Activated T-cell treated with anti-CD3 and anti-CD28 coated beads, Interleukin-2, amount 50 U/mL, for 72 hours (primary cell): ENCODE data around the gene PKD1. TPM values are rescaled to one million over a fixed set of nuclear protein-coding genes. Genes with fewer than 3 reads are reported as not detected.

Experiments used
- ATAC-seq, 2 donors: fragments of 150-1000 bp; cut with Tn5 transposase; replicated peaks in 1 of 2; 2 replicates each; pipeline ENCODE4 v1.10.0; 2021; ENCODE audit warnings: moderate library complexity in 2 of 2, mild to moderate bottlenecking in 1 of 2
- DNase-seq, 2 donors: peaks; one replicate each; pipeline ENCODE4 v3.0.0; 2021 to 2022; ENCODE audit warnings: mixed read lengths in 1 of 2
- H3K27ac Mint-ChIP-seq: one replicate; pipeline ENCODE4 v1.8.0; 2022; ENCODE audit warnings: mild to moderate bottlenecking, moderate library complexity, mixed read lengths
- H3K27me3 Mint-ChIP-seq: one replicate; pipeline ENCODE4 v1.8.0; 2022; ENCODE audit warnings: low read depth, mixed read lengths
- H3K36me3 Mint-ChIP-seq, 2 donors: one replicate each; pipeline ENCODE4 v1.8.0; 2022; ENCODE audit warnings: mixed read lengths in 2 of 2, mild to moderate bottlenecking in 1 of 2; ENCODE audit not compliant: insufficient read depth in 2 of 2
- H3K4me1 Mint-ChIP-seq: one replicate; pipeline ENCODE4 v1.8.0; 2022; ENCODE audit warnings: low read depth, mixed read lengths
- H3K4me3 Mint-ChIP-seq, 2 donors: one replicate each; pipeline ENCODE4 v1.8.0; 2022; ENCODE audit warnings: mild to moderate bottlenecking in 2 of 2, mixed read lengths in 2 of 2, moderate library complexity in 2 of 2
- H3K9me3 Mint-ChIP-seq, 2 donors: one replicate each; pipeline ENCODE4 v1.8.0; 2022; ENCODE audit warnings: mixed read lengths in 2 of 2
- total RNA-seq, 2 donors: library from RNA; stranded (reverse); gene quantifications; one replicate each; pipeline ENCODE4 v1.2.3, GENCODE V29; 2022

Gene PKD1
- total RNA-seq, 2 donors from 2014 or later, result 90.2 to 95.7 TPM

DNA sequence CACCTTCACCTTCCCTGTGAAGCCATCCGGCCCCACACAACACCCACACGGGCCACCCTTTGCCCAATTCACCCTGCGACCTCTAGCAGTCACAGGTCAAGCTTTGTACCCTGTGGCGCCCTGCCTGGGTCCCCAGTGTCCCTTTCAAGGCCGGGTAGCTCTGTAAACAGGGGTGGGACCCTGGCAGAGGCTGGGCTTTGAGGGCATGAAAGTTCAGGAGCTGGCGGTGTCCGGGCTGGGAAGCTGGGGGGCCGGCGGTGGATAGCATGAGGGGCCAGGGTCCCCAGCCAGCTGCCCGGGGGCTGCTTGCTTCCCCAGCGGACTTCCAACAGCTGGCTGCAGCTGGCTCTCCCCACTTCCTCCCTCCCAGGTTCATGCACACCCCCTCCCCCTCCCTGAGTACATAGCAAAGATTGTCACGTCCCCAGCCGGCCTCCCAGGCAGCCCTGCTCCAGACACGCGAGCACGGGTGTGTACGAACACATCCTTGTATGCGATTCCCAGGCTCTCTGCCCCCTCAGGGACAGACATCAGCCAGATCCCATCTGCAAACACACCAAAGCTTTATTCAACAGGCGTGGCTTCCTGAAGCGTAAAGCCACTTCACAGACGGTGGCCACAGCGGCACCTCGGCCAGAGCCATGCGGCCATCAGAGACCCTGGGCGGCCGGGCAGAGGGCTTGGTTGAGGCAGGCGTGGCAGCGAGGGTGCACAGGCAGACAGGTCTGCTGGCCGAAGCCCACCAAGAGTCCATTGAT, 96.2 kb downstream of the PKD1 start:
- no peaks in the 10 kb centered on the region for H3K36me3 Mint-ChIP-seq
- H3K27ac Mint-ChIP-seq, result no peak overlapping the region
- no peaks in the 10 kb centered on the region for H3K27me3 Mint-ChIP-seq
- H3K4me1 Mint-ChIP-seq, result no peaks in the 10 kb centered on the region
- H3K9me3 Mint-ChIP-seq, result no peaks in the 10 kb centered on the region
- no peak for DNase-seq
- H3K4me3 Mint-ChIP-seq, result no peak overlapping the region
- no peak for ATAC-seq

Other genes starting within 250 kb of the PKD1 start
- not detected for gene HS3ST6, start 217.5 kb downstream of the PKD1 start, total RNA-seq
- 10 to 100 TPM; 17.9 to 18.8 TPM for gene MSRB1, start 192.7 kb downstream of the PKD1 start, total RNA-seq
- gene RPL3L, start 181.2 kb downstream of the PKD1 start, total RNA-seq, result under 1 TPM; 0.38 to 0.51 TPM
- 10 to 100 TPM; 69.3 to 98.3 TPM for gene NDUFB10, start 176.4 kb downstream of the PKD1 start, total RNA-seq
- 1,000 to 10,000 TPM; 5,556 to 5,984 TPM for gene RPS2, start 171.1 kb downstream of the PKD1 start, total RNA-seq
- gene RNF151, start 169.0 kb downstream of the PKD1 start, total RNA-seq, result under 1 TPM in 1 of 2 donors, not detected in 1; 0.81 TPM
- gene TBL3, start 163.8 kb downstream of the PKD1 start, total RNA-seq, result 10 to 100 TPM; 22.6 to 24.4 TPM
- 1 to 10 TPM in 1 of 2 donors, not detected in 1; 1.8 TPM for gene NOXO1, start 154.4 kb downstream of the PKD1 start, total RNA-seq
- gene GFER, start 151.7 kb downstream of the PKD1 start, total RNA-seq, result 10 to 100 TPM; 41.4 to 49.3 TPM
- 10 to 100 TPM; 38.6 to 50.9 TPM for gene SYNGR3, start 145.9 kb downstream of the PKD1 start, total RNA-seq
- gene ZNF598, start 126.1 kb downstream of the PKD1 start, total RNA-seq, result 100 to 1,000 TPM in 1 of 2 donors, 10 to 100 TPM in 1; 87.1 to 110 TPM
- gene NPW, start 116.1 kb downstream of the PKD1 start, total RNA-seq, result 1 to 10 TPM; 1.5 to 1.9 TPM
- gene NHERF2, start 109.0 kb downstream of the PKD1 start, total RNA-seq, result 1 to 10 TPM; 2.2 to 3.0 TPM
- gene NTHL1, start 88.1 kb downstream of the PKD1 start, total RNA-seq, result 10 to 100 TPM; 13.2 to 21.0 TPM
- 10 to 100 TPM; 96.6 to 98.4 TPM for gene TSC2, start 87.9 kb downstream of the PKD1 start, total RNA-seq
- gene RAB26, start 12.7 kb upstream of the PKD1 start, total RNA-seq, result 1 to 10 TPM in 1 of 2 donors, under 1 TPM in 1; 0.82 to 2.0 TPM
- 10 to 100 TPM; 66.4 to 72.9 TPM for gene TRAF7, start 19.9 kb upstream of the PKD1 start, total RNA-seq
- 1 to 10 TPM in 1 of 2 donors, under 1 TPM in 1; 0.89 to 2.1 TPM for gene CASKIN1, start 60.7 kb upstream of the PKD1 start, total RNA-seq
- gene MLST8, start 69.6 kb upstream of the PKD1 start, total RNA-seq, result 10 to 100 TPM; 54.9 to 65.6 TPM
- gene BRICD5, start 75.0 kb upstream of the PKD1 start, total RNA-seq, result 10 to 100 TPM; 12.8 to 14.4 TPM
- 10 to 100 TPM; 12.1 to 12.6 TPM for gene PGP, start 78.9 kb upstream of the PKD1 start, total RNA-seq
- gene E4F1, start 87.7 kb upstream of the PKD1 start, total RNA-seq, result 10 to 100 TPM; 22.1 to 24.3 TPM
- 1 to 10 TPM; 1.1 TPM for gene DNASE1L2, start 100.5 kb upstream of the PKD1 start, total RNA-seq
- gene ECI1, start 115.7 kb upstream of the PKD1 start, total RNA-seq, result 100 to 1,000 TPM; 101 to 102 TPM
- gene RNPS1, start 132.2 kb upstream of the PKD1 start, total RNA-seq, result 100 to 1,000 TPM; 336 to 361 TPM
- 10 to 100 TPM; 13.7 to 14.6 TPM for gene ABCA3, start 204.8 kb upstream of the PKD1 start, total RNA-seq